Measurements from ENCODE around the gene SNCB.
A peak's percentile ranks its signal among the peaks of the same experiment; 100 is the strongest.

SNCB gene

DNA sequence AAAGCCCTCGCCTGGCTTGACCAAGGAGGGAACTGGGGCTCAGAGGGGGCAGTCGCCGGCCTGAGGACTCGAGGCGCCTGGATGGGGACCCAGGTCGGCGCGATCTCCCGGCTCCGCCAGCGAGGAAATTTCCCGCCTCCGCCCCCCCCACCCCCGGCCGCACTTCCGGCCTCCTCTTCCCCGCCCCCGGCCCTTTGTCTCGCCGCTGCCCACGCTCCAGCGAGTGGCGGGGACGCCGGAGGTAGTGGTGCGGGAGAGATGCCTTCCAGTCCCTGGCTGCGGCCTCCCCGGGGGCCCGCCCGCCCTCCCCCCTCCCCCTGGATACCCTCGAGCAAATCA, 19.9 kb downstream of the SNCB start:
- Histone ChIP-seq H3K4me1 (ENCODE audit: control insufficient read depth in 1 of 2, insufficient read depth in 1 of 2, low read depth in 1 of 2, low read length in 1 of 2) (peaks cover 0 to 10% of the 10 kb centered on the region in 2 experiments), H3K36me3 (no peaks in the 10 kb centered on the region), H3K27me3 (peaks cover 99% of the 10 kb centered on the region), H3K4me3 (ENCODE audit: low read depth in 1 of 2, low read length in 1 of 2) (peak overlapping the region; percentile 54 to 78), H3K9me3 (no peaks in the 10 kb centered on the region), H3K27ac (no peak overlapping the region)
- TF ChIP-seq, protein P1, sequence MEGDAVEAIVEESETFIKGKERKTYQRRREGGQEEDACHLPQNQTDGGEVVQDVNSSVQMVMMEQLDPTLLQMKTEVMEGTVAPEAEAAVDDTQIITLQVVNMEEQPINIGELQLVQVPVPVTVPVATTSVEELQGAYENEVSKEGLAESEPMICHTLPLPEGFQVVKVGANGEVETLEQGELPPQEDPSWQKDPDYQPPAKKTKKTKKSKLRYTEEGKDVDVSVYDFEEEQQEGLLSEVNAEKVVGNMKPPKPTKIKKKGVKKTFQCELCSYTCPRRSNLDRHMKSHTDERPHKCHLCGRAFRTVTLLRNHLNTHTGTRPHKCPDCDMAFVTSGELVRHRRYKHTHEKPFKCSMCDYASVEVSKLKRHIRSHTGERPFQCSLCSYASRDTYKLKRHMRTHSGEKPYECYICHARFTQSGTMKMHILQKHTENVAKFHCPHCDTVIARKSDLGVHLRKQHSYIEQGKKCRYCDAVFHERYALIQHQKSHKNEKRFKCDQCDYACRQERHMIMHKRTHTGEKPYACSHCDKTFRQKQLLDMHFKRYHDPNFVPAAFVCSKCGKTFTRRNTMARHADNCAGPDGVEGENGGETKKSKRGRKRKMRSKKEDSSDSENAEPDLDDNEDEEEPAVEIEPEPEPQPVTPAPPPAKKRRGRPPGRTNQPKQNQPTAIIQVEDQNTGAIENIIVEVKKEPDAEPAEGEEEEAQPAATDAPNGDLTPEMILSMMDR (IDR thresholded peaks at IDR 0.05), result no peak

DNA sequence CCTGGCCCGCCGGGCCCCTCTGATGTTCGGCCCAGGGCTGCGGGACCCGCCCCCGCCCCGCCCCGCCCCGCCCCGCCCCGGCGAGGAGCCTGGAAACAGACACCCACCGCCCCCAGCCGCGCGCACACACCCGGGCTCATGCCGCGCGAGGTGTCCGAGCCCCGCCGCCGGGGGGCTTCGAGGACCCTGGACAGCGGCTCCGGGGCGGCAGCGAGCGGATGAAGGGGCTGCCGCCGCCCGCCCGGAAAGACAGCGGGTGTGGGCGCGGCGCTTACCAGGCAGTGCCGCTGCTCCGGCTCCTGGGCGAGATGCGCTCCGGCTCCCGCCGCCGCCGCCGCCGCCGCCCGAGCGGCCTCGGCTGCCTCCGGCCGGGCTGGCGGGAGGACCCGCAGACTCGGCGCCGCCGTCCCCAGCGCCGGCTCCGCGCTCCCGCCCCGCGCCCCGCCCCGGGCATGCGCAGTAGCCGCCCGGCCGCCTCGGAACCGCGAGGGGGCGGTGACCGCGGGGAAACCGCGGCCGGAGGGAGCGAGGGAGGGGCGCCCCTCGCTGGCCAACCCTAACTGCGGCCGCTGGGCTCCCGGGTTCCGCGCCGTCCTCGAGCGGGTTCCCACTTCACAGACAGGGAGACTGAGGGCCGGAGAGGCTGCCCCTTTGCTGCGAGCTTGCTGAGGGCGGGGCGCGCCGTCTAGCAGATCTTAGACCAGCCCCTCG, 20.5 kb downstream of the SNCB start, which contains the start of gene GPRIN1:
GPRIN1 (minus strand) TSS at position 433 of the 711 bp plus-strand sequence. CDS start 10,322 bp downstream, outside the sequence.
- no peaks in the 10 kb centered on the region for H3K36me3 ChIP-seq
- H3K4me1 ChIP-seq (ENCODE audit: control insufficient read depth in 1 of 2, insufficient read depth in 1 of 2, low read depth in 1 of 2, low read length in 1 of 2), result peaks cover 0 to 10% of the 10 kb centered on the region in 2 experiments
- peak within 1 kb of the TSS; percentile 54 to 78 for H3K4me3 ChIP-seq (ENCODE audit: low read depth in 1 of 2, low read length in 1 of 2)
- TF ChIP-seq, protein P1 (IDR thresholded peaks at IDR 0.05), result no peak
- H3K9me3 ChIP-seq, result no peaks in the 10 kb centered on the region
- peaks cover 99% of the 10 kb centered on the region for H3K27me3 ChIP-seq
- H3K27ac ChIP-seq, result no peak within 1 kb of the TSS

DNA sequence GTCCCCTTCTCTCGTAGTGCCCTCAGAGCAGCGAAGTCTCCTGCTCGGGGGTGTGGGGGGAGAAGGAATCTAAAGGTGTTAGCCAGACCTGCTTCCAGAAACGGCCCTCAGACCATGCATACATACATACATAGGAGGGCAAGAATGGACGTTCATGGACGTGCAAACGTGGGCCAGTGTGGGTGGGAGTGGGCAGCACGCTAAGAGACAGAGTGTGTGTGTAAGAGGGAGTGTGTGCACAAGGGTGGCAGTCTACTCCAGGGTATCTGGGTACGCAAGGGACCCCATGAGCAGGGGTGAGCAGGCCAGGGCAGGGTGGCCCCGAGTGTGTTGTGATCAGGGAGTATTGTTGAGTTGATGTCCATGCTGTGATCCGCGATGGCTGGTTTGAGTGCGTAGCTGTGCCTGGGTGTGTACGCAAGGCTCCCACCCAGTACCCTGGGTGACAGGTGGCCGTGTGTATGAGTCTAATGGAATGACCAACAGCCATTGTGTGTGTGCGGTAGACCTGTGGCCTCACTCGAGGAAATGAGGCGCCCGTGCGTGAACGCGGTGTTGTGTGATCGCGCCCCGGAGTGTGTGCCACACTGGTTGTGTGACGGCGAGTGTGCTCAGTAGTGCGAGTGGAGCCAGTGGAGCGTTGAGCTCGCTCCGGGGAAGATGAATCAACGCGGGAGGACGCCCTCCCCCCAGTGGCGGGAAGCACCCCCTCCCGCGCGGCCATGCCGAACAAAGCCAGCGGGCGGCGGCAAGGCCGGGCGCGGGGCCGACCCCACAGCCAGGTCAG, 21.2 kb downstream of the SNCB start:
- TF ChIP-seq, protein P1 (IDR thresholded peaks at IDR 0.05), result no peak
- H3K4me3 ChIP-seq (ENCODE audit: low read depth in 1 of 2, low read length in 1 of 2), result peak overlapping the region; percentile 4 to 78

DNA sequence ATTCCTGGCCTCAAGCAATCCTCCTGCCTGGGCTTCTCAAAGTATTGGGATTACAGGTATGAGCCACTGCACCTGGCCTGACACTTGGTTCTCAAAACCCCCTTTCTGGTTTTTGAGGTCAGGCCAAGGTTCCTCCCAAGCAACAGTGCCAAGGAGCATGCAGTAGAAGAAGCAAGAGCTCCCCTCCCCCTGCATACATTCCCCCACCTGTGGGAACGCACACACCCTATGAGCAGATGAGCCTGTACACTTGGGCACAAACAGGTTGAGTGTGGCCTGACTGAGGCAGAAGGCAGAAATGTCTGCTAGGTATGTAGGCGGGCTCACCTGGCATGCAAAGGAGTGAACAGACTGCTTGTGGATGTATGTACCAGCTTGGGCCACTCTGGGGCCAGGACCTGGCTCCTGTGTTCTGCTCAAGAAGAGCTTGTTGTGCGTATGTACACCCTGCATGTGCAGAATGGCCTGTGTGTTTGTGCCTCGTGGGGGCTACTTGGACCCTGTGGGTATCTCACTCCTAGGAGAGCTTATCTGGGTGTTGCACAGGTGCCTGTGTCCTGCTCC, 22.1 kb downstream of the SNCB start:
- peaks cover 0 to 10% of the 10 kb centered on the region in 2 experiments for H3K4me1 ChIP-seq (ENCODE audit: control insufficient read depth in 1 of 2, insufficient read depth in 1 of 2, low read depth in 1 of 2, low read length in 1 of 2)
- H3K4me3 ChIP-seq (ENCODE audit: low read depth in 1 of 2, low read length in 1 of 2), result no peak overlapping the region

More for the DNA sequence above, 21.2 kb downstream of the SNCB start:
- Histone ChIP-seq H3K27me3 (peaks cover 100% of the 10 kb centered on the region), H3K9me3 (no peaks in the 10 kb centered on the region), H3K36me3 (no peaks in the 10 kb centered on the region), H3K27ac (no peak overlapping the region), H3K4me1 (ENCODE audit: control insufficient read depth in 1 of 2, insufficient read depth in 1 of 2, low read depth in 1 of 2, low read length in 1 of 2) (peaks cover 0 to 10% of the 10 kb centered on the region in 2 experiments)

DNA sequence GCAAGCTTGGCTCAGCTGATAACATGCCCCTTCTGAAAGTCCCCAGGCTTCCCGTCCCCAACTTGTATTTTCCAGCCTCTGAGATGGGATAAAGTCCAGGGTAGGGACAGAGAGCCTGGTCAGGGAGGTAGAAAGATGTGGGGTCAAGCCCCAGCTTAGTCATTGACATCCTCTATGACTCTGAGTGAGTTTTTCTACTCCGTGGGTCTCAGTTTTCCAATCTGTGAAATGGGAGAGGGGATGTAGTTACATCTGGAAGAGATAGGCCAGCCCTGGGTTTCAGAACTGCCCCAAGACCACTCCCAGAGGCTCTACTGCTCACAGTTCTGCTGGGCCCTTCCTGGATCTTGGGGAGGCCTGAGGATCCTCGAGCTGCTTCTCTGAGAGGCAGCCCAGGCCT, 23.5 kb downstream of the SNCB start:
- Histone ChIP-seq H3K4me3 (ENCODE audit: low read depth in 1 of 2, low read length in 1 of 2) (no peak overlapping the region), H3K9me3 (no peaks in the 10 kb centered on the region), H3K36me3 (no peaks in the 10 kb centered on the region), H3K4me1 (ENCODE audit: control insufficient read depth in 1 of 2, insufficient read depth in 1 of 2, low read depth in 1 of 2, low read length in 1 of 2) (peaks cover 0 to 10% of the 10 kb centered on the region in 2 experiments), H3K27ac (no peak overlapping the region), H3K27me3 (peaks cover 99% of the 10 kb centered on the region)
- TF ChIP-seq, protein P1 (IDR thresholded peaks at IDR 0.05), result no peak

More for the DNA sequence above, 22.1 kb downstream of the SNCB start:
- Histone ChIP-seq H3K27me3 (peaks cover 99% of the 10 kb centered on the region), H3K36me3 (no peaks in the 10 kb centered on the region), H3K27ac (no peak overlapping the region), H3K9me3 (no peaks in the 10 kb centered on the region)
- TF ChIP-seq, protein P1 (IDR thresholded peaks at IDR 0.05), result no peak

Measured in neutrophil (primary cell).